Retina (tissue), 1 donor: ENCODE results near the gene ELAPOR1.

Experiments
- DNase-seq: peaks from one replicate; pipeline ENCODE4 v3.0.0-alpha.2; 2016

ELAPOR1 gene, protein sequence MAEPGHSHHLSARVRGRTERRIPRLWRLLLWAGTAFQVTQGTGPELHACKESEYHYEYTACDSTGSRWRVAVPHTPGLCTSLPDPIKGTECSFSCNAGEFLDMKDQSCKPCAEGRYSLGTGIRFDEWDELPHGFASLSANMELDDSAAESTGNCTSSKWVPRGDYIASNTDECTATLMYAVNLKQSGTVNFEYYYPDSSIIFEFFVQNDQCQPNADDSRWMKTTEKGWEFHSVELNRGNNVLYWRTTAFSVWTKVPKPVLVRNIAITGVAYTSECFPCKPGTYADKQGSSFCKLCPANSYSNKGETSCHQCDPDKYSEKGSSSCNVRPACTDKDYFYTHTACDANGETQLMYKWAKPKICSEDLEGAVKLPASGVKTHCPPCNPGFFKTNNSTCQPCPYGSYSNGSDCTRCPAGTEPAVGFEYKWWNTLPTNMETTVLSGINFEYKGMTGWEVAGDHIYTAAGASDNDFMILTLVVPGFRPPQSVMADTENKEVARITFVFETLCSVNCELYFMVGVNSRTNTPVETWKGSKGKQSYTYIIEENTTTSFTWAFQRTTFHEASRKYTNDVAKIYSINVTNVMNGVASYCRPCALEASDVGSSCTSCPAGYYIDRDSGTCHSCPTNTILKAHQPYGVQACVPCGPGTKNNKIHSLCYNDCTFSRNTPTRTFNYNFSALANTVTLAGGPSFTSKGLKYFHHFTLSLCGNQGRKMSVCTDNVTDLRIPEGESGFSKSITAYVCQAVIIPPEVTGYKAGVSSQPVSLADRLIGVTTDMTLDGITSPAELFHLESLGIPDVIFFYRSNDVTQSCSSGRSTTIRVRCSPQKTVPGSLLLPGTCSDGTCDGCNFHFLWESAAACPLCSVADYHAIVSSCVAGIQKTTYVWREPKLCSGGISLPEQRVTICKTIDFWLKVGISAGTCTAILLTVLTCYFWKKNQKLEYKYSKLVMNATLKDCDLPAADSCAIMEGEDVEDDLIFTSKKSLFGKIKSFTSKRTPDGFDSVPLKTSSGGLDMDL

DNA sequence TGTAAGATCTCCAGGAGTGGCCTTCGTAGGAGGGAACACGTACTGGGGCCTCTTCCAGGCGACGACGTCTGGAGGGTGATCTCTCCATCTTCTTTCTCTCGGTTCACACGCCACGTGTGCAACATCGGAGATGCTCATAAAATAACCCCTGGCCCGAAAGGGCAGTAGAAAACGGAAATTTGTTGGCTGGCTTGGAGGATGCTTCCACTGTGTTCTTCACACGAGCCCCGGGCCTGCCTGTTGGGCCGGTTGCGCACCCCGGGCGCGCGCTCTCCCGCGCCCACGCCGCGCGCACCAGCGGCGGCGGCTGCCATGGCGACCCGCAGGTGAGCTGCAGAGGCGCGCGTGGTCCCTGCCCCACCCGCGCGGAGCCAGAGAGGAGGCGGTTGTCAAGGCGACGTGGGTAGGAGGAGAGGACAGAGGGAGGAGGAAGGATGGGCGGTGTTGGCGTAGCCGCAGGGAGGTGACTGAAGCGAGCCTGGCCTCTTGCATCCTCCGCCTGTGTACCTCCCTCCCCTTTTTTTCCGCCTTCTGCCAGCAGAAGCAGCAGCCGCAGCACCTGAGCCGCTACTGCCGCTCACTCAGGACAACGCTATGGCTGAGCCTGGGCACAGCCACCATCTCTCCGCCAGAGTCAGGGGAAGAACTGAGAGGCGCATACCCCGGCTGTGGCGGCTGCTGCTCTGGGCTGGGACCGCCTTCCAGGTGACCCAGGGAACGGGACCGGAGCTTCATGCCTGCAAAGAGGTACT is at the start of gene ELAPOR1:
Gene ELAPOR1, plus strand, starts transcription at position 526 of the 752 bp plus-strand sequence. Its CDS starts 69 bp downstream, at position 595.
- DNase-seq = peak; percentile 79

DNA sequence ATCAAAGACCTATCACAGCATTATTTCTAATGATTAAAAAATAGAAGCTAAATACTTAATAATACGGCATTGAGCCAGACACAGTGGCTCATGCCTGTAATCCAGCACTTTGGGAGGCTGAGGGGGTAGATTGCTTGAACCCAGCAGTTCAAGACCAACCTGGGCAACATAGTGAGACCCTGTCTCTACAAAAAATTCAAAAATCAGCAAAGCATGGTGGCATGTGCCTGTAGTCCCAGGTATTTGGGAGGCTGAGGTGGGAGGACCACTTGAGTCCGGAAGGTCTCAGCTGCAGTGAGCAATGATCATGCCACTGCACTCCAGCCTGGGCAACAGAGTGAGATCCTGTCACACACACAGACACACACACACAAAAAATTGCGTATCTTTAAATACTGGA is 48.8 kb upstream of the ELAPOR1 start:
- DNase-seq = no peak

DNA sequence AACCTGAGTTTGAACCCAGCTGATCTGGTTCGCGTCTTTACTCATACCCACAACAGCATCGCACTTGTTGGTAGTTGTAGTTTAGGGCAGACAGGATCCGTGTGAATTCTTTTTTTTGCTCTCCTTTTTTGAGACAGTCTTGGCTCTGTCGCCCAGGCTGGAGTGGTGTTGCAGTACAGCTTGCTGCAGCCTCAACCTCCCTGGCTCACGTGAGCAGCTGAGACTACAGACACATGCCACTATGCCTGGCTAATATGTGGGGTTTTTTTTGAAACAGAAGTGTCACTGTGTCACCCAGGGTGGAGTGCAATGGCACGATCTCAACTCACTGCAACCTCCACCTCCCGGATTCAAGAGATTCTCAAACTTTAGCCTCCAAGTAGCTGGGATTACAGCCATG is 46.0 kb upstream of the ELAPOR1 start:
- DNase-seq = no peak

DNA sequence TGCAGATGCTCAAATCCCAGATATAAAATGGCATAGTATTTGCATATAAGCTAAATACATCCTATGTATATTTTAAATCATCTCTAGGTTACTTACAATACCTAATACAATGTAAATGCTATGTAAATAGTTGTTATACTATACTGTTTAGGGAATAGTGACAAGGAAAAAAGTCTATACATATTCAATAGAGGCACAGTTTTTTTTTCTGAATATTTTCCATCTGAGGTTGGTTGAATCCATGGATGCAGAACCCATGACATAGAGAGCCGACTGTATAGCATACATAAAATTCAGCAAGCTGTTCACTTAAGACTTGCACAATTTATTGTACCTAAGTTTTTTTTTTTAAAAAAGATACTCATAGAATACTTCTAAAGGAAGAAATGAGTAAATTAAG is 44.6 kb upstream of the ELAPOR1 start:
- DNase-seq = no peak

DNA sequence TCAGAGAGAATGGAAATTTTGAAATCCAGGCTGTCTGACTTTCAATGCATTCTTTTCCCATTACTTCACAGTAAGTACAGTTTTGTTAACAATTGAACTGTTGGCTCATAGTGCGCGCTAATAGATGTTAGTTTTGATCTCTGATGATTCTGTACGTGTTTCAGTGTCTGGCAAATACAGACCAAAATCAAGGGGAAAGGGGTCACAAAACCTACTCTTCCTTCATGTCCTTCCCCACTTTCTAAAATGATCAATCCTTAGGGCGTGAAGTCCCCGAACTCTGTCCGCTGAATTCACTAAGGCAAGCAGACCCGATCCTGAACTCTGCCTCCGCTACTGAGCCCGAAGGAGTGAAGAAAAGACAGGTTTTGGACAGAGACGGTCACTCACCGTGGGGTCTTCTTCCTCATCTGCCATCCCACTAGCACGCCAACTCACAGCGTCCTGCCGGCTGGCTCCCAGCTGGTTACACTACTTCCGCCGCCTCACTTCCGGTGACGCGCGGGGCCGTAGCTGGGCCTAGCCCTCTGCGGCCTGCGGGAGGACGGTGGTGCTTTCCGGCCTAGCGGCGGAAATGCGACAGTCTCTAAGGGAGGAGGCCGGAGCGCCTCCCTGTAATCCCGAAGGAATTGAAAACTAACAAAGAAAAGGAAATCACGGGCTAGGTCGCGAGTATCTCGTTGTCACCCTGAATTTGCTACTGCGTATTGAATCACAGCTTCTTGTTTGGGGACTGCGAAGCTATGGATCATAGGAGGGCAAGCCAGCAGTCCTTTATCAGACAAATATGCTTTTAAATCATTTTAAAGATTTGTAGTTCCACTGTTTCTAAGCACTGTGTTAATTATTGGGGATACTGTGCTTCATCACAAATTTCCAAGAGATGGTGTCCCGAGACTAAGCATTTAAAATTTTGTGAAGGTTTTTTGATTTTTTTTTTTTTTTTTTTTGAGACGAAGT is 38.1 kb upstream of the ELAPOR1 start, which contains the start of gene TAF13:
Gene TAF13, minus strand, starts transcription at position 473 of the 960 bp plus-strand sequence. Its CDS starts 56 bp downstream, at position 417.
- peak; percentile 93 for DNase-seq

DNA sequence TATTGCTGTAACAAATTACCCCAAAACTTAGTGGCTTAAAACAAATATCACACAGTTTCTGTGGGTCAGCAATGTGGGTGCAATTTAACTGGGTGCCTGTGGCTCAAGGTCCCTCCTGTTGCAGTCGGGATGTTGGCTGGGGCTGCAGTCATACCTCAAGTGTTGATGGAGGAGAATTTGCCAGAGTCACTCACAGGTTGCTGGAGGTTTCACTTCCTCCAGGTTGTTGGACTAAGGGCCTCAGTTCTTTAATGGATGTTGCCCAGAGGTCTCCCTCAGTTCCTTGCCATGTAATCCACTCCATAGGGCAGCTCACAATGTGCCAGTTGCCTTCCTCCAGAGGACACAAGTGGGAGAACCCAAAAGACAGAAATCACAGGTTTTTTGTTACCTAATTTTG is 35.6 kb upstream of the ELAPOR1 start:
- no peak for DNase-seq

DNA sequence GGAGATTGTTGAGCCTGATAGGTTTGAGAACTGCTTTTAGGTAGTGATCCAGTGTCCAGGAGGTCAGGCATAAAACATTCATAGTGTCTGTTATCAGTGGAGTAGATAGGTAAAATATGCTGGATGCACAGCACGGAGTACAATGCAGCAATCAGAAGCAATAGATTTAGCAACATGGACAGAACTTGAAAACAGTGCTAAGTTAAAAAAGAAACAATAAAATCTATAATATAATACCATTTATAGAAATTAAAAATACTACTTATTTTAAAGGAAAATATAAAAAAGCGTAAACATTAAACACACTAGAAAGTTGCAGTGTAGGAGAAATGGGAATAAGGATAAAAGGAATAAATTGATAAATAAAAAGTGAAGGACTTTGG is 34.7 kb upstream of the ELAPOR1 start:
- no peak for DNase-seq

DNA sequence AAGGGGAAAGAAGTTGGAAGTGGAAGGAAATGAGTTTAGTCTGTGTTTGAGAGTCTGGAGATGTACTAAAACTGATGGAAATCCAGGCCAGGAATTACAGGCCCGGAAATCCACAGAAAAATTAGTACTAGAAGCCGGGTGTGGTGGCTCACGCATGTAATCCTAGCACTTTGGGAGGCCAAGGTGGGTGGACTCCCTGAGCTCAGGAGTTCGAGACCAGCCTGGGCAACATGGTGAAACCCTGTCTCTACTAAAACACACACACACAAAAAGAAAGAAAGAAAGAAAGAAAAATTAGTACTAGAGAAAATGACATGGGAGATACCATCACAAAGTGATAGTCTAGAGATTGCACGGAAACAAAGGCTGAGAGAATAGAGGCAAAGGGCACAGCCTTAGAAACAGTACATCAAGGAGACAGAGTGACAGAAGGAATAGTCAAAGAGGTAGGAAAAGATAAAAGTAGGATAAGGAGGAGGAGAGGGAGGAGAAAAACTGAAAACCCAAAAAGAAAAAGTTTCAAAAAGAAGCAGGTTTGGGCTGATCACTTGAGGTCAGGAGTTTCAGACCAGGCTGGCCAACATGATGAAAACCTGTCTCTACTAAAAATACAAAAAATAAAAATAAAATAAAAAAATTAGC is 33.4 kb upstream of the ELAPOR1 start:
- no peak for DNase-seq

DNA sequence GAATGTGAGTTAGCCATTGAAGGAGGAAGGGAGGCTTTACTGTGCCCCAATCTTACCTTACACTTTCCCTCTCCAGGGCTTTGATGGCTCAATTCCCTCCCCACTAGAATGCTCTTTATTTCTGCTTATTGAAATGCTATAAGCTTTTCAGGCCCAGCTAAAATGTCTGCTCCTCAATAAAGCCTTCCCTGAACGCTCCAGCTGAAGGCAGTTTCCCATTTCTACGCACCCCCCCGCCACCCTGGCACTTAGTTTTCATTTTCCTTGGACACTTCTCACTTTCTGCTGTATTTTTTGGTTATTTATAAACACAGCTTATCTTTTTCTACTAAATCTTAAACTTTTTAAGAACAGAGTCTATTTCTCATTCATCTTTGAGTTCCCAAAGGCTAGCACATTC is 30.4 kb upstream of the ELAPOR1 start:
- DNase-seq = no peak

DNA sequence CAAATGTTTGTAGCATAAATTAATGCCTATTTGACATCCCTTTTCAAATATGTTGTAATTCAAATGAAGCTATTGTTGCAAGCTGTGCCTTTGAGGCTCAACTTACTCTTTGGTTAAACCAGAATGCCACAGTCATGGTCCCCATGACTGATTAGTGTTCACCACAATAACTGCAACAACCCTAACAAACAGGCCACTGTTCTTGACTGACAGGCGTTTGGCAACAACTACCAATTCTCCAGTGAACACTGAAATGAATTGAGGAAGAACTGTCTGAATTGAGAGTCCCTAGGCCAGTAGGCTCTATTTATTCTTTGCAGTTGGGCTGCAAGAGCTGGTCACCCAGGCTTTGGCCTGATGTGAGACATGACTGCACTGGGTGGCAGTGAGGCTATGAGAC is 30.0 kb upstream of the ELAPOR1 start:
- no peak for DNase-seq

DNA sequence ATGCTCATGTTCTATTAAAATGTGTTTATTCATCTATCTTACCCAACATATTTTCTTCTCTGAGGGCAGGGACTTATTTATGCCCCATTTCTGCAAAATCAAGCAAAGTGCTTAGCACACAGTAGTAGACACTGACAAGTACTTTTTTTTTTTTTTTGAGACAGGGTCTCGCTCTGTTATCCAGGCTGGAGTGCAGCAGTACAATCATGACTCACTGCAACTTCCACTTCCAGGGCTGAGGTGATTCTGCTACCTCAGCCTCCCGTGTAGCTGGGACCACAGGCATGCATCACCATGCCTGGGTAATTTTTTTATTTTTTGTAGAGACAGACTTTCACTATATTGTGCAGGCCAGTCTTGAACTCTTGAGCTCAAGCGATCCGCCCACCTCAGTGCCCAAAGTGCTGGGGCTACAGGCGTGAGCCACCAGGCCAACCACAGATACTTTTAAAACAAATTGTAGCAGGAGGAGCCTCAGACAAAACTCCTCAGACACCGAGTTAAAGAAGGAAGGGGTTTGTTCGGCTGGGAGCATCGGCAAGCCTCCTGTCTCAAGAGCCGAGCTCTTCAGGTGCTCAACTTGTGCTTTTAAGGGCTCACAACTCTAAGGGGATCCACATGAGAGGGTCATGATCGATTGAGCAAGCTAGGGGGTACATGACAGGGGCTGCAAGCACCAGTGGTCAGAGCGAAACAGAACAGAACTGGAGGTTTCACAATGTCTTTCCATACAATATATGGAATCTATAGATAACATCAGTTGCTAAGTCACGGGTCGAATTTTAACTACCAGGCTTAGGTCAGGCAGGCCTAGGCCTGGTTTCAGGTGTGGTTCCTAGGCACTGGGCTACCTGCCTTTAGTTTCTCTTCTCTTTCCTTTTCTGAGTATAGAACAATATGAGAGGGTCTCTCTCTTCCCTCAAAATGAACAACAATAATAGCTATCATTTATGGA is 29.1 kb upstream of the ELAPOR1 start:
- no peak for DNase-seq

DNA sequence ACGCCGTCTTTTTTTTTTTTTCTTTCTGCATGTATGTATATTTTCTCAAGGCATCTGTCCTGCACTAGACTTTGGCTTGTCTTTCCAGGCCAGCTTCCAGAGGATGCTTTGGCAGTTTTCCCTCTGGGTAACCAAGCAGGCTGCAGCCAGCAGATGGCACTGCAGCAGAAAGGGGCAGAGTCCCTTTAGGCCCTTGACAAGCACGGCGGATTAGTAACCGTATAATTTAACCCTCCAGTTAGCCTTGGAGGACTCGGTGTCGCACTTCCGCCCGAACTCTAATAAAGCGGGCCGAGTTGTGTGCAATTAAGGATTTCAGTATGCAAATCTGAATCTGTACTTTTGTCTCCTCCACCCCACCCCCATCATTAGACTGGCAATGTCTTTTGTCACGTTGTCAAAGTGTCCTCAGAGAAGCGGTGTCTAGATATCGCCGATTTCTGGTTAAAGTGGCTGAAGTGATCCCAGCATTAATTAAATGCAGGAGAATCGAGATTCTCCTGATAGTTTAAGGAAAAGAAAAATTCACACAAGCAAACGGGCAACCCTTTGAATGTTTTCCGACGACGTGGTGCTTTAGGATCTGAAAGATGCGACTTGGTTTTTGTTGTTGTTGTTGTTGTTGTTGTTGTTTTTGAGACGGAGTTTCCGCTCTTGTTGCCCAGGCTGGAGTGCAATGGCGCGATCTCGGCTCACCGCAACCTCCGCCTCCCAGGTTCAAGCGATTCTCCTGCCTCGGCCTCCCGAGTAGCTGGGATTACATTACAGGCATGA is 24.5 kb upstream of the ELAPOR1 start:
- peak; percentile 31 for DNase-seq

DNA sequence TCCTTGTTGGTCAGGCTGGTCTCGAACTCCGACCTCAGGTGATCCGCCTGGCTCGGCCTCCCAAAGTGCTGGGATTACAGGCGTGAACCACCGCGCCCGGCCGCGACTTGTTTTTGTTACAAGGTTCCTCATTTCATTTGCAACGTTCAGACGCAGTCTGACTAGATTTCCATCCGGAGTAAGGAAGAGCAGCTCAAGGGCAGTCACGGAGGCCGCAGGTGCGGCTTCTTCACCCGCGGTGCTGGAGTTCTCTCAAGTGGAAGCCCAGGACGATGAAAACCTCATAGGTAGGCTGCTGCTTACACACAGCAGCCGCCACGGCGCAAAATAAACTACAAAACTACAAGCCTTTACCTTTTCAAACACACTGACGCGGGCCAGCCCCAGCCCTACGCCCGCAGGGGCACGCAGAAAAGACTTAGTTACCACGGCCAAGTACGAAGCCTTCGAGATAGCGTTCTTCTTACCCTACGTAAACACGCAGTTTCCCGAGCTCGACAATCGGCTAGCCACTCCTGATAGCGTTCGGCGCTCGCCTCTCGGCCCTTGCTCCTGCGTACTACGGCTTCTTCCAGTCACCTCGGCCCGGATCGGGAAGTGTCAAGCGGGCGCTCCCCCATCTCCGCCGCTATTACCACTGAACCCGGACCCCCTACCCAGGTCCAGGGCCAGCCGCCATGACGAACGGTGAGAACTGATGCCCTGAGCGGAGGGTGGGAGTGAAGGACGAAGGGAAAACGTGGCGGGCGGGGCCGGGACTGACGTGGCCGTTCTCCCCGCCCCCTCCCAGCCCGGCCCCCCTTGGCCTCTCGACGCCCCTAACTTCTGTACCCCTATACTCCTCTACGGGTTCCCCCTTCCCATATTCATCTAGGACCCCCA is 23.5 kb upstream of the ELAPOR1 start, which contains the start of gene TMEM167B:
Gene TMEM167B, plus strand, starts transcription at position 569 of the 882 bp plus-strand sequence. Its CDS starts 109 bp downstream, at position 678.
- peak; percentile 96 for DNase-seq

DNA sequence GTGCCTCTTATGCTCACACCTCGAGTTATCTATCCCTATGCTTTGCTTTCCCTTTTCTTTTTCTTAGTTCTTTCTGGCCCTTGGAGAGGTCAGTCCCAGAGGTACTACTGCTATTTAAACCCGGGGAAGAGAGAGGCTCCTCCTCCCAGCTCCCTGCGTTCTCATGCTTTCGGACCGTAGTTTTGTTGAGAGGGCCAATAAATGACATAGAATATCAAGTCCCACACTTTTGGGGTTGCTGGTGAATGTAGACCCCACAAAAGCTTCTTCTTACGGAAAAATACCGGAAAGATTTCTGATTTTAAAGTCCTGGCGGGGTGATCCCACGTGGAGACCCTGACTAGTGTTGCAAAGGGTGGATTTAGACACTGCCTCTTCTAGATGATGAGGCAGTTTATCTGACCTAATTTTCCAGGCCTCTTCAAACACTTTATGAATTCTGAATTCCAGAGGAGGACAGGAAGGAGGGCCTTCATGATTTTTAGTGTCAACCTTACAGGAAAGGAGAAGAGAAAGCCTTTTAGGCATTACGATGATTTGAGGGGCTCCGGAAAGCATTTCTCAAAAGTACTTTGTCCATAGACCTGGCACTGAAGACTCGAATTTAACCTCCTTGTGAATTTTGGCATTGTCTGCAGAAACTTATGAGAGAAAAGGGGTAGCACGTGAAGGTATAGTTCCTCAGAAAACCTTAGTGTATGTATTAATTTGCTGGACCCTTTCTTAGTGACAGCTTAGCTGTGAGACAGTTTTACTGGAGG is 22.7 kb upstream of the ELAPOR1 start:
- DNase-seq = no peak

DNA sequence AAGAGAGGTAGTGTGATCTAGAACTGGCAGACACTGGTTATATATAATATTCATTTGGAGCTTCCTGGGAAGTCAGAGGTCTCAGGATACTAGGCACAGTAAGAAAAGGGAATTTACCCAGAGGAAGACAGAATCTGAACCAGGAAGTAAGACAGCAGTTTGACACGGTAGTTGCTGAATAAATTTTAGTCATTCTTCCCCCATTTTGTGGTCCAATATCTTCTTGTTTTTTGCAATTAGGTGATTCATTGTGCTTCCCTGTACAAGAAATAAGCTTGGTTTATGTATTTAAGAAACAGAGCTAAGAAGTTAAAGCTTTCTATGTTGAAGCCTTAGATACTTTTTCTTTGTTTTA is 22.1 kb upstream of the ELAPOR1 start:
- no peak for DNase-seq

DNA sequence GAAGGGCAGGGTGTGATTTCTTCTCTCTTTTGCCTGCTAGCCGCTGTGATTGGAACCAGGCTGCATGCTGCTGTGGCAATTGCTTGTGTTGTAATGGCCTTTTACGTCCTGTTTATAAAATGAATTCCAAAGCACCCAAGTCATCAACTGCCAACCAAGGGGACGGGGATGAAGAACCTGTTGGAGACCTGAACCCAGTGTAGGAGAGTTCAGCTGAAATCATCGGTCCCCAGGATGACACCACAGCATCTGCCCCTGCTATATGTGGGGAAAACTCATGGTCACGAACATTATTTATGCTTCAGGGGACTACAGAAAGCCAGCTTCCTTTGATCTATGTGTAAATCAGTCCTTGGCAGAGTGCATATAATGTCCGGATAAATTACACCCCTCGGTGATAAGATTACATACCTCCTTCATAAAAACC is 19.5 kb upstream of the ELAPOR1 start:
- no peak for DNase-seq

DNA sequence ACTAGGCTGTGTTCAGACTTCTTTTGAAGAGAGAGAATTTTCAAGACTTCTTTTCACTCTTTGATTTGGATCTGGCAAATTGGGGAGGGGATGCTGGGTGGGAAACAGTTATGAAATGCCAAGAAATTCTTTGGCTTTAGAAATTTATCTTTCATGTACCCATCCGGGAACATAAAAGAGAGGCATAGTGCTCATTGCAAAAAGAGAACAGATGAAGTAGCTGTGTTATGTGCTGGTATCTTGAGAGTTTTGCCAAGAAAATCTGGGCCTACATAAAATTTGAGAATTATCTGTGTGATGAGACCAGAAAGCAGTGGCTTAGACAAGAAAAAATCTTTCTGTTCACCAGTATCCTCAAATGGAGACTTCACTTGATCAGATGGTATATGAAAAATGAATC is 19.0 kb upstream of the ELAPOR1 start:
- no peak for DNase-seq
